ENCODE measurements around the gene HOTAIR. TPM values are rescaled to one million over a fixed set of nuclear protein-coding genes. Genes with fewer than 3 reads are reported as not detected.

The HOTAIR gene
- total and polyA plus RNA-seq, 2 donors (not counting 3 experiments of a cell fraction or from before 2014, with no cell fraction given) = not detected

GRCh38 chr12:53986686-53987483 lies 12.1 kb upstream of the HOTAIR start:
- no peak overlapping the region for H3K4me3 ChIP-seq (replicated peaks in 1 of 3; ENCODE audit: insufficient read depth in 1 of 3, low read depth in 1 of 3, low read length in 3 of 3)
- no peaks in the 10 kb centered on the region for H3K9me1 ChIP-seq (replicated peaks; ENCODE audit: control insufficient read depth, extremely low read depth, insufficient read depth, low read length)
- no peaks in the 10 kb centered on the region for H3K4me1 ChIP-seq (ENCODE audit: control insufficient read depth, extremely low read depth, insufficient read depth, low read length)
- FAIRE-seq (no peak), DNase-seq (ENCODE audit: low read depth, low spot score) (no peak)
- no peak overlapping the region for H3K27ac ChIP-seq (ENCODE audit: insufficient read depth, low read depth, low read length)
- H2AFZ ChIP-seq (ENCODE audit: low read depth, low read length) = no peak overlapping the region
- no peak overlapping the region for H3K9ac ChIP-seq (replicated peaks; ENCODE audit: extremely low read depth, insufficient read depth, low read length)
- no peaks in the 10 kb centered on the region for H4K20me1 ChIP-seq (replicated peaks; ENCODE audit: control insufficient read depth, extremely low read depth, insufficient read depth, low read length)
- CTCF ChIA-PET = interaction anchor here (1.6 to 3.9 kb wide), 7 partner anchors 15 to 221 kb away, joined by 3 to 44 read pairs (median 5); no protein-coding TSS in a partner anchor
- H3K36me3 ChIP-seq (ENCODE audit: control insufficient read depth in 2 of 2, extremely low read depth in 1 of 2, insufficient read depth in 2 of 2, low read length in 2 of 2) = no peaks in the 10 kb centered on the region
- POLR2A ChIA-PET = no interaction called here
- no peaks in the 10 kb centered on the region for H3K79me2 ChIP-seq (ENCODE audit: control insufficient read depth, insufficient read depth, low read length)
- no peak overlapping the region for H3K4me2 ChIP-seq (ENCODE audit: insufficient read depth, low read length)
- no TSS peak for BruUV-seq (replicated peaks)
- H3K9me3 ChIP-seq (replicated peaks; ENCODE audit: control insufficient read depth, insufficient read depth, low read length) = no peaks in the 10 kb centered on the region
- peaks cover 92% of the 10 kb centered on the region in 2 experiments for H3K27me3 ChIP-seq (ENCODE audit: control insufficient read depth in 2 of 2, insufficient read depth in 2 of 2, low read length in 2 of 2)
- TF ChIP-seq MYC (IDR thresholded peaks at IDR 0.05; ENCODE audit: low read depth, low read length) (no peak), MAX (IDR thresholded peaks at IDR 0.05; ENCODE audit: insufficient read depth, insufficient read length) (no peak), POLR2AphosphoS5 (IDR thresholded peaks at IDR 0.05; ENCODE audit: insufficient read depth, low read depth, low read length) (no peak), GATA2 (IDR thresholded peaks at IDR 0.05; ENCODE audit: insufficient read depth, insufficient read length, low read depth, low read length) (no peak), FOS (IDR thresholded peaks at IDR 0.05; ENCODE audit: borderline replicate concordance, insufficient read depth, low read length) (no peak), JUN (IDR thresholded peaks at IDR 0.05; ENCODE audit: borderline replicate concordance, insufficient read depth, insufficient read length, low read depth) (no peak), EZH2 (IDR thresholded peaks at IDR 0.05; ENCODE audit: borderline replicate concordance, low read depth, low read length, severe bottlenecking) (no peak), POLR2A (IDR thresholded peaks at IDR 0.05; ENCODE audit: low read depth, low read length) (no peak), CTCF (IDR thresholded peaks at IDR 0.05; ENCODE audit: extremely low read depth in 1 of 2, insufficient read depth in 1 of 2, low read depth in 1 of 2, low read length in 2 of 2) (no peak)
- dilution Hi-C loops (cut with MboI; ENCODE audit: extremely low pct_ligation_motif_present, low sequenced_read_pairs) (no loop called here), intact Hi-C loops (cut with micrococcal nuclease) (loop anchor here (5.0 kb wide), 1 partner anchor 285 kb away; no protein-coding TSS in a partner anchor)
